Heart left ventricle (tissue), 16 donors: ENCODE data around the gene ESPN. TPM values are rescaled to one million over a fixed set of nuclear protein-coding genes. Genes with fewer than 3 reads are reported as not detected.

Experiments
- ATAC-seq, 4 donors: fragments of 200-7000 bp; cut with Tn5 transposase; one replicate each; pipeline ENCODE4 v1.9.1; 2020 to 2022; ENCODE audit warnings: moderate library complexity in 4 of 4, mild to moderate bottlenecking in 3 of 4, moderate number of reproducible peaks in 1 of 4
- DNase-seq, 5 donors: peaks; one replicate each; pipeline ENCODE4 v3.0.0-alpha.2; 2020
- H3K27ac ChIP-seq, 12 donors: fragments of 200-600 bp; sonication (generic) in 4 of 12; one replicate each; pipeline versions ENCODE4 v1.5.0 to v1.8.0; 2016 to 2022; ENCODE audit warnings: mild to moderate bottlenecking in 2 of 12
- H3K27me3 ChIP-seq, 9 donors: fragments of 200-600 bp; sonication (generic) in 2 of 9; one replicate each; pipeline versions ENCODE4 v1.5.1 to v1.8.0; 2016 to 2022; ENCODE audit warnings: mild to moderate bottlenecking in 3 of 9
- H3K36me3 ChIP-seq, 9 donors: fragments of 200-600 bp; sonication (generic) in 2 of 9; one replicate each; pipeline versions ENCODE4 v1.5.0 to v1.8.0; 2018 to 2022; ENCODE audit warnings: mild to moderate bottlenecking in 2 of 9
- H3K4me1 ChIP-seq, 12 donors: fragments of 200-600 bp; sonication (generic) in 4 of 12; one replicate each; pipeline versions ENCODE4 v1.5.0 to v1.8.0; 2016 to 2022; ENCODE audit warnings: mild to moderate bottlenecking in 3 of 12
- H3K4me3 ChIP-seq, 12 donors: fragments of 200-600 bp; sonication (generic) in 4 of 12; one replicate each; pipeline versions ENCODE4 v1.5.0 to v1.8.0; 2017 to 2022; ENCODE audit warnings: mild to moderate bottlenecking in 9 of 12, moderate library complexity in 4 of 12
- H3K9me3 ChIP-seq, 12 donors: fragments of 200-600 bp; sonication (generic) in 4 of 12; one replicate each; pipeline versions ENCODE4 v1.5.0 to v1.8.0; 2016 to 2022; ENCODE audit warnings: mild to moderate bottlenecking in 1 of 12
- POLR2A ChIP-seq, 2 donors: fragments of 450-650 bp; IDR thresholded peaks; one replicate each; pipeline ENCODE4 v1.6.1; 2017; ENCODE audit warnings: antibody characterized with exemption in 2 of 2, mild to moderate bottlenecking in 2 of 2, moderate library complexity in 2 of 2
- WGBS, 4 donors: extraction: QIAGEN DNeasy Blood & Tissue Kit in 2 of 4; methylation state at CpG; one replicate each; pipeline versions ENCODE4 v1.1.5 to v1.1.7; 2013 to 2018; 5-methylcytosine and 5-hydroxymethylcytosine counted together
- intact Hi-C, 10 donors: fragments of 100-400 bp; cut with DNase I; formaldehyde crosslinking; loops; one replicate each; pipeline versions ENCODE4 v1.11.1 to v1.14.2; 2022
- polyA plus RNA-seq, 2 donors: library from polyadenylated mRNA; stranded (reverse); fragments of 200-250 nt; gene quantifications; one replicate each; pipeline ENCODE4 v1.2.3, GENCODE V29; 2013
- total RNA-seq, 9 donors: library from RNA; depleted of rRNA in 2 of 9; stranded (reverse); fragments of >200 nt in 2 of 9; fragmentation: NEBNext Ultra II Directional in 3 of 9; extraction: Animal tissue kit (Norgen Biotek cat#: 25700) in 3 of 9; gene quantifications; one replicate each; pipeline versions ENCODE4 v1.1.0 to v1.2.4, GENCODE V29; 2016 to 2023
- TF ChIP-seq, protein P1 (sequence below), 12 donors: fragments of 200-600 bp; sonication (generic) in 4 of 12; IDR thresholded peaks; one replicate each; pipeline versions ENCODE4 v1.5.0 to v1.8.0; 2018 to 2022; ENCODE audit warnings: antibody characterized with exemption in 12 of 12, mild to moderate bottlenecking in 5 of 12
- donor health status: ischemic (EF 13 %, LVEDD 7.1; RV severe dilation, severe dysfunction).
- donor health status: healthy with polysubstance abuse.
- donor health status: DM: no; HTN: yes; CAD: no.
- donor health status: DM: no; HTN: no; CAD: no.
- donor health status: ischemic (EF 25% LVEDD 6.9; RV normal size, moderate dysfunction).
- donor health status: ischemic (EF 25% LVEDD 5.7; RV mildly dilated, moderate dysfunction).
- donor health status: healthy.
- donor health status: DM: yes; HTN: yes; CAD: no.
- donor health status: ischemic (EF 35%, LVEDD 5.7; RV mildly dilated, moderate dysfunction).
- donor health status: nonischemic (EF 11% LVEDD 7.7; RV severe dilation, severe dysfunction).
- donor health status: DM: yes; HTN: yes; CAD: no.
- donor health status: PGD.
- donor health status: ischemic (EF 29% LVEDD 5.4; RV normal size, mild dysfunction).
- donor health status: nonischemic (EF 23%, LVEDD 6.1; RV moderate dilation, normal function).

ESPN gene
- total and polyA plus RNA-seq, 11 donors = 0.10 to 1.3 (median 0.21) TPM; not detected in 6

DNA sequence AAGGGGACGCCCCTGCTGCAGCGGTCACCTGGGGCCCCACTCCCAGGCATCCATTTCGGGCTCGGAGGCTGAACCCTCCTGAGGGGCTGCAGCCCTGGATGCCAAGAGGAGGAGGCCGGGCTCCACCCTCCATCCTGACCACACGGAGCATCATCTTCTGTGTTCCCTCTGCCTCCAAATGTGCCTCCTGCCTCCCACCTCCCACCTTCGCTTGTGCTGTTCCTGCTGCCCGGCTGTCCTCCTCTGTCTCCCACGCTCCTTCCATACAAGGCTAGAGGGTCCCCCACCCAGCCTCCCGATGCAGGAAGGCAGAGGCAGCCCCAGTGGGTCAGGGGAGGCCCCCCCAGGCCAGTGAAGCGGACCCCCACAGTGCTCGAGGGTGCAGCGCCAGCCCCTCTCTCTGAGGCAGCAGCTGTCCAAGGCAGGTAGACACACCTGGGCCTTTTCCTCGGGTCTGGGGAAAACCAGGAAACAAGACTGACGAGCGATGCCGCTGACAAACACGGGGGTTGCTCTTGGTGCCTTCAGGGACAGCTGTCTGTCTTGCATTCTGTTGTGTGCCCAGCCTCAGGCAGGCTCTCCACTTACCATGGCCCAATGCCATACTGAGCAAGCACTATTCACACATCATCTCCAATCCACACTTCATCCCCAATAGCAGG, 83.7 kb downstream of the ESPN start:
- ATAC-seq = no peak
- DNase-seq = no peak
- intact Hi-C loops = no loop called here
- H3K27ac ChIP-seq = no peak overlapping the region
- peaks cover 0 to 21% (median 0%) of the 10 kb centered on the region in 12 donors for H3K4me1 ChIP-seq
- no peaks in the 10 kb centered on the region for H3K27me3 ChIP-seq
- H3K36me3 ChIP-seq = no peaks in the 10 kb centered on the region
- TF ChIP-seq, protein P1, sequence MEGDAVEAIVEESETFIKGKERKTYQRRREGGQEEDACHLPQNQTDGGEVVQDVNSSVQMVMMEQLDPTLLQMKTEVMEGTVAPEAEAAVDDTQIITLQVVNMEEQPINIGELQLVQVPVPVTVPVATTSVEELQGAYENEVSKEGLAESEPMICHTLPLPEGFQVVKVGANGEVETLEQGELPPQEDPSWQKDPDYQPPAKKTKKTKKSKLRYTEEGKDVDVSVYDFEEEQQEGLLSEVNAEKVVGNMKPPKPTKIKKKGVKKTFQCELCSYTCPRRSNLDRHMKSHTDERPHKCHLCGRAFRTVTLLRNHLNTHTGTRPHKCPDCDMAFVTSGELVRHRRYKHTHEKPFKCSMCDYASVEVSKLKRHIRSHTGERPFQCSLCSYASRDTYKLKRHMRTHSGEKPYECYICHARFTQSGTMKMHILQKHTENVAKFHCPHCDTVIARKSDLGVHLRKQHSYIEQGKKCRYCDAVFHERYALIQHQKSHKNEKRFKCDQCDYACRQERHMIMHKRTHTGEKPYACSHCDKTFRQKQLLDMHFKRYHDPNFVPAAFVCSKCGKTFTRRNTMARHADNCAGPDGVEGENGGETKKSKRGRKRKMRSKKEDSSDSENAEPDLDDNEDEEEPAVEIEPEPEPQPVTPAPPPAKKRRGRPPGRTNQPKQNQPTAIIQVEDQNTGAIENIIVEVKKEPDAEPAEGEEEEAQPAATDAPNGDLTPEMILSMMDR (IDR thresholded peaks at IDR 0.05) = no peak
- WGBS, 4 donors = 86 to 91% (median 90%) methylated on average over 17 to 18 of the region's 18 CpGs
- H3K4me3 ChIP-seq = no peak overlapping the region
- H3K9me3 ChIP-seq = no peaks in the 10 kb centered on the region

DNA sequence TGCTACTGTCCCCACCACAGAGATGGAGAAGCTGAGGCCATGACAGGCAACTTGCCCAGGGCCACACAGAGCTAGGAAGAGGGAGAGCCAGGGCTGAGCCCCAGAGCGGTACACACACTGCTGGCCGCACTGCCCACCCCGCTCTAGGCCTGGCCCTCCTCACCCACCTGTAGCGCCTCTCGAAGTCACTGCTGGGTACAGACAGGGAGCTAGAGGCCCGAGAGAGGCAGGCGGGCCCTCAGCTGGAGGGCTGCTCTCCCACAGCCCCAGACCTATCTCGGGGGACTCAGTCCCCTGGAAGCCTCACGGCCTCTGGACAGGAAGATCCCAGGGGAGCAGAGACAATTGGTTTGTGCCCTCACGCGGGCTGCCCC, 84.2 kb downstream of the ESPN start:
- DNase-seq = no peak

DNA sequence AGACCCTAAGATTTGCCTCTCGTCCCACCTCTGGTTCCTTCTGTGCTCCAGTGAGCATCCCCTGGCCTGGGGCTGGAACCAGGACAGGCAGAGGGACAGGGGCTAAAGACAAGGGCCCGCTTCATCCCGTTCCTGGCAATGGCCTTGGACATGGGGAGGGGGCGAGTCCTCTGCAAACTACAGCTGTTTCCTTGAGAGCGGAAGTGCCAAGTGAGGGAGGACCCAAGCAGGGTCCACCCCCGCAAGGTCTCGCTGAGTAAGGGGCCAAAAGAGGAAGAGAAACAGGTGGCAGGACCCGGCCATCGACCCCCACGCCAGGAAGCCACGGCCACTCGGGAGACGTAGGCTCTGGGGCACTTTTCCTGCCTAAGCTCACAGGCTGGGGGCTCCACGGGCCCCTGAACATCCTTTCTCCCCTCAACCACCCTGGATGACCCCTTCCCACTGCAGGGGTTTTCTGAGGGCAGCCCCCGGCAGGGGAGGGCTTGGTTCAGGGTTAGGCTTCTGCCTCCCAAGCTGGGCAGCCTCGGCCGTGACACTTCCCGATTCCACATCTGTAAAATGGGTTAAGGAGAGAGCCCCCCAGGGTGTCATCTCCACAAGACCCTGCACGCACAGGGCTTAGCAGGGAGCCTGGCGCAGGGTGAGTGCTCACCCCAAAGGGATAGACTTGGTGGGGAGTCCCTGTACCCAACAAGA, 84.8 kb downstream of the ESPN start:
- TF ChIP-seq, protein P1 (IDR thresholded peaks at IDR 0.05) = no peak
- TF ChIP-seq POLR2A (IDR thresholded peaks at IDR 0.05) = no peak
- Histone ChIP-seq H3K36me3 (no peaks in the 10 kb centered on the region), H3K9me3 (no peaks in the 10 kb centered on the region), H3K4me3 (no peak overlapping the region), H3K4me1 (peaks cover 0 to 22% (median 0%) of the 10 kb centered on the region in 12 donors), H3K27me3 (no peaks in the 10 kb centered on the region), H3K27ac (peak overlapping the region in 1 of 12 donors; percentile 24)
- intact Hi-C loops = no loop called here
- peak in 2 of 5 donors; percentile 44 to 62 for DNase-seq
- 58 to 61% (median 58%) methylated on average over 18 to 20 of the region's 20 CpGs; no CpG with 5 or more reads in 1 of the 4 donors for WGBS, 4 donors
- ATAC-seq = peak in 1 of 4 donors; percentile 9

More for the DNA sequence above, 84.2 kb downstream of the ESPN start:
- no peak overlapping the region for H3K27ac ChIP-seq
- peaks cover 0 to 22% (median 0%) of the 10 kb centered on the region in 12 donors for H3K4me1 ChIP-seq
- WGBS, 4 donors = 79 to 86% (median 84%) methylated on average over 9 to 11 of the region's 11 CpGs
- no peak for ATAC-seq
- H3K36me3 ChIP-seq = no peaks in the 10 kb centered on the region
- TF ChIP-seq POLR2A (IDR thresholded peaks at IDR 0.05) = no peak
- TF ChIP-seq, protein P1 (IDR thresholded peaks at IDR 0.05) = no peak
- no peaks in the 10 kb centered on the region for H3K9me3 ChIP-seq
- H3K4me3 ChIP-seq = no peak overlapping the region
- intact Hi-C loops = no loop called here
- H3K27me3 ChIP-seq = no peaks in the 10 kb centered on the region

DNA sequence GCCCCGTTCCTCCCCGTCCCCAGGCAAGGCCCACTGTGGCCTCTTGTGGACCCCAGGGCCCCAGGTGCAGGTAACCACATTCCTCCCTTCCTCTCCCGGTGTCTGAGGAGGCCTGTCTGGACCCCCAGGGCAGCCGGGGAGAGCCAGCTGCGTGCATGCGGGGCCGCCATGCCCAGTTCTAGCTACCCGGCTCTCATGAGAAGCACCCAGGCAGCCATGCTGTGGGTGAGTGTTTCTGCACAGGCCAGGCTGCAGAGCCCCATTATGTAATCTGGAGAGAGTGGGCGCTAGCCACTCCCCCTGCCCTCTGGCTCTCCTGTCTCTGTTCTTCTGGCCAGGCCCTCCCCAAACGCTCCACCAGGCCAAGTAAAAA, 85.3 kb downstream of the ESPN start:
- DNase-seq (peak in 1 of 5 donors; percentile 44), ATAC-seq (peak in 3 of 4 donors; percentile 21 to 66 (median 41))
- Histone ChIP-seq H3K27me3 (no peaks in the 10 kb centered on the region), H3K4me1 (peaks cover 0 to 22% (median 0%) of the 10 kb centered on the region in 12 donors), H3K4me3 (no peak overlapping the region), H3K9me3 (no peaks in the 10 kb centered on the region), H3K27ac (peak overlapping the region in 1 of 12 donors; percentile 24), H3K36me3 (no peaks in the 10 kb centered on the region)
- WGBS, 4 donors = 68 to 86% (median 83%) methylated on average over 4 to 10 of the region's 10 CpGs
- TF ChIP-seq, protein P1 (IDR thresholded peaks at IDR 0.05) = no peak
- TF ChIP-seq POLR2A (IDR thresholded peaks at IDR 0.05) = no peak
- intact Hi-C loops = no loop called here
